Activated T-cell treated with anti-CD3 and anti-CD28 coated beads, Interleukin-2, amount 50 U/mL, for 72 hours (primary cell): Measurements from ENCODE around the gene EXOC6. TPM values are rescaled to one million over a fixed set of nuclear protein-coding genes. Genes with fewer than 3 reads are reported as not detected.
A peak's percentile ranks its signal among the peaks of the same experiment; 100 is the strongest.

Experiments
- ATAC-seq, 2 donors: fragments of 150-1000 bp; cut with Tn5 transposase; replicated peaks in 1 of 2; 2 replicates each; pipeline ENCODE4 v1.10.0; 2021; ENCODE audit warnings: moderate library complexity in 2 of 2, mild to moderate bottlenecking in 1 of 2
- DNase-seq, 2 donors: peaks; one replicate each; pipeline ENCODE4 v3.0.0; 2021 to 2022; ENCODE audit warnings: mixed read lengths in 1 of 2
- H3K27ac Mint-ChIP-seq: one replicate; pipeline ENCODE4 v1.8.0; 2022; ENCODE audit warnings: mild to moderate bottlenecking, moderate library complexity, mixed read lengths
- H3K27me3 Mint-ChIP-seq: one replicate; pipeline ENCODE4 v1.8.0; 2022; ENCODE audit warnings: low read depth, mixed read lengths
- H3K36me3 Mint-ChIP-seq, 2 donors: one replicate each; pipeline ENCODE4 v1.8.0; 2022; ENCODE audit warnings: mixed read lengths in 2 of 2, mild to moderate bottlenecking in 1 of 2; ENCODE audit not compliant: insufficient read depth in 2 of 2
- H3K4me1 Mint-ChIP-seq: one replicate; pipeline ENCODE4 v1.8.0; 2022; ENCODE audit warnings: low read depth, mixed read lengths
- H3K4me3 Mint-ChIP-seq, 2 donors: one replicate each; pipeline ENCODE4 v1.8.0; 2022; ENCODE audit warnings: mild to moderate bottlenecking in 2 of 2, mixed read lengths in 2 of 2, moderate library complexity in 2 of 2
- H3K9me3 Mint-ChIP-seq, 2 donors: one replicate each; pipeline ENCODE4 v1.8.0; 2022; ENCODE audit warnings: mixed read lengths in 2 of 2
- total RNA-seq, 2 donors: library from RNA; stranded (reverse); gene quantifications; one replicate each; pipeline ENCODE4 v1.2.3, GENCODE V29; 2022

Gene EXOC6
- total RNA-seq, 2 donors from 2014 or later: 9.2 to 12.6 TPM

DNA sequence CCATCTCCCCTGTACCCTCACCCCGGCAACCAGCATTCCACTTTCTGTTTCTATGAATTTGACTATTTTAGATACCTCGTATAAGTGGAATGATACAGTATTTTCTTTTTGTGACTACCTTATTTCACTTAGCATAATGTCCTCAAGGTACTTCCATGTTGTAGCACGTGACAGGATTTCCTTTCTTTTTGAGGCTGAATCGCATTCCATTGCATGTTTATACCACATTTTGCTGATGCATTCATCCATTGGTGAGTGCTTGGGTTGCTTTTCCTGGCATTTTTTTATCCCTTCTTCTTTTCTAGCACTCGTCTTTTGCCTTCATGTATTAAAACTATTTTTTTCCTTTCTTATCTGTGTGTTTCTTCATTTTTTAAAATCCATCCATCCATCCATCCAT, 22.3 kb upstream of the EXOC6 start:
- no peak overlapping the region for H3K4me3 Mint-ChIP-seq
- H3K9me3 Mint-ChIP-seq: no peaks in the 10 kb centered on the region
- H3K4me1 Mint-ChIP-seq: peaks cover 21% of the 10 kb centered on the region
- no peak overlapping the region for H3K27ac Mint-ChIP-seq
- no peak for ATAC-seq
- H3K27me3 Mint-ChIP-seq: no peaks in the 10 kb centered on the region
- peaks cover 2 to 3% of the 10 kb centered on the region in 2 donors for H3K36me3 Mint-ChIP-seq
- no peak for DNase-seq

DNA sequence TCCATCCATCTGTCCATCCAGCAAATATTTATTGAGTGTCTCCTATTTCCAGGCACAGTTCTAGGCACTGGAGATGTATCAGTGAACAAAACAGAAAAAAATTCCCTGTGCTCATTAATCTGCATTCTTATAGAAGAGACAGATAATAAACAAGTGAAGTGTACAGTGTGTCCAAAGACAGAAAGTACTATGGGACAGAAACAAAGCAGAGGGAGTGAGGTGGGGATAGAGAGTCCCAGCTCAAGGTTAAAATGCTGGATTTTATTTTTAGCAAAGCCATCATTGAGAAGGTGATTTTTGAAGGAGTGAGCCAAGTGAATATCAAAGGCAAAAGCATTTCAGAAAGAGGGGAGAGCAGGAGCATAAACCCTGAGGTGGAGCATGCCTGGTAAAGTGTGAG, 21.8 kb upstream of the EXOC6 start:
- H3K27me3 Mint-ChIP-seq: no peaks in the 10 kb centered on the region
- H3K4me3 Mint-ChIP-seq: no peak overlapping the region
- peaks cover 3% of the 10 kb centered on the region in 2 donors for H3K36me3 Mint-ChIP-seq
- ATAC-seq: no peak
- no peak overlapping the region for H3K27ac Mint-ChIP-seq
- no peak for DNase-seq
- peaks cover 22% of the 10 kb centered on the region for H3K4me1 Mint-ChIP-seq
- H3K9me3 Mint-ChIP-seq: no peaks in the 10 kb centered on the region

DNA sequence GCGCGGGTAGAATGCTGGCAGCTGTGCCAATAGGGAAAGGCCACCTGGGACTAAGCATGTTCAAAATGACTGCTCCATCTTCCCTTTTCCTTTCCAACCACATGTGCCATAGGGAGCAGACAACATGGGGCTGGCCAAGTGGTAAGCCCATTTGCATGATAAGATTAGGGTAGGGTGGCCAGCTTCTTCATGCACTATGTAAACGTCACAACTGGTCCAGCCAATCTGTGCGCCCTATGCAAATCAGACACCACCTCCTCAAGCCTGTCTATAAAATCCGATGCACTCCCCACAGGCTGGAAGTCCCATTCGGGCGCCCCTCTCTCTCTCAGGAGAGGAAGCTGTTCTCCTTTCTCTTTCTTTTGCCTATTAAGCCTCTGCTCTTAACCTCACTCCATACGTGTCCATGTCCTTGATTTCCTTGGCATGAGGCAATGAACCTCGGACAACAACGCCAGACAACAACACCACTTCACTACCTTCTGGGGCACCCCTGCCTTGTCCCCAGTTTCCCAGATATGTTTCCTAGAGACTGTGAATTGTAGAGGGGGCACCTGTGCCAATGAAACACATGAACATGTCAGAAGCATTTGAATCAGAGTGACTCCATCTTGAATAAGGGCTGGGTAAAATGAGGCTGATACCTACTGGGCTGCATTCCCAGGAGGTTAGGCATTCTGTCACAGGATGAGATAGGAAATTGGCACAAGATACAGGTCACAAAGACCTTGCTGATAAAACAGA, 19.1 kb upstream of the EXOC6 start:
- Mint-ChIP-seq H3K27ac (no peak overlapping the region), H3K4me3 (no peak overlapping the region), H3K27me3 (no peaks in the 10 kb centered on the region), H3K9me3 (no peaks in the 10 kb centered on the region), H3K4me1 (peaks cover 24% of the 10 kb centered on the region), H3K36me3 (peaks cover 3% of the 10 kb centered on the region in 2 donors)
- ATAC-seq: no peak
- no peak for DNase-seq

DNA sequence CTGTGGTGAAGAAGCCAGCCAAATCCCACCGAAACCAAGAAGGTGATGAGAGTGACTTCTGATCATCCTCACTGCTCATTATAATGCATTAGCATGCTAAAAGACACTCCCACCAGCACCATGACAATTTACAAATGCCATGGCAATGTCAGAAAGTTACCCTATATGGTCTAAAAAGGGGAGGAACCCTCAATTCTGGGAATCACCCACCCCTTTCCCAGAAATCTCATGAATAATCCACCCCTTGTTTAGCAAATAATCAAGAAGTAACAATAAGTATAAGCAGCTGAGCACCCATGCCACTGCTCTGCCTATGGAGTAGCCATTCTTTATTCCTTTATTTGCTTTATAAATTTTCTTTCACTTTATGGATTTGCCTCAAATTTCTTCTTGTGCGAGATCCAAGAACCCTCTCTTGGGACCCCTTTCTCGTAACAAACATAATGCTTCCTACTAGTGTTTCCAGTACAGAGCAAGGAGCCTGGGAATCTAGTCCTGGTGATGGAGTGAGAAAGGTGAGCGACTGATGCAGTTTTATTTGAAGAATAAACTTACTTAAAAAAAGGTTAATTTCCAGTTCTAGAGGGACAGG, 18.4 kb upstream of the EXOC6 start:
- Mint-ChIP-seq H3K36me3 (peaks cover 3% of the 10 kb centered on the region in 2 donors), H3K27me3 (no peaks in the 10 kb centered on the region), H3K27ac (no peak overlapping the region), H3K4me1 (peaks cover 24% of the 10 kb centered on the region), H3K4me3 (no peak overlapping the region), H3K9me3 (no peaks in the 10 kb centered on the region)
- ATAC-seq: no peak
- no peak for DNase-seq

DNA sequence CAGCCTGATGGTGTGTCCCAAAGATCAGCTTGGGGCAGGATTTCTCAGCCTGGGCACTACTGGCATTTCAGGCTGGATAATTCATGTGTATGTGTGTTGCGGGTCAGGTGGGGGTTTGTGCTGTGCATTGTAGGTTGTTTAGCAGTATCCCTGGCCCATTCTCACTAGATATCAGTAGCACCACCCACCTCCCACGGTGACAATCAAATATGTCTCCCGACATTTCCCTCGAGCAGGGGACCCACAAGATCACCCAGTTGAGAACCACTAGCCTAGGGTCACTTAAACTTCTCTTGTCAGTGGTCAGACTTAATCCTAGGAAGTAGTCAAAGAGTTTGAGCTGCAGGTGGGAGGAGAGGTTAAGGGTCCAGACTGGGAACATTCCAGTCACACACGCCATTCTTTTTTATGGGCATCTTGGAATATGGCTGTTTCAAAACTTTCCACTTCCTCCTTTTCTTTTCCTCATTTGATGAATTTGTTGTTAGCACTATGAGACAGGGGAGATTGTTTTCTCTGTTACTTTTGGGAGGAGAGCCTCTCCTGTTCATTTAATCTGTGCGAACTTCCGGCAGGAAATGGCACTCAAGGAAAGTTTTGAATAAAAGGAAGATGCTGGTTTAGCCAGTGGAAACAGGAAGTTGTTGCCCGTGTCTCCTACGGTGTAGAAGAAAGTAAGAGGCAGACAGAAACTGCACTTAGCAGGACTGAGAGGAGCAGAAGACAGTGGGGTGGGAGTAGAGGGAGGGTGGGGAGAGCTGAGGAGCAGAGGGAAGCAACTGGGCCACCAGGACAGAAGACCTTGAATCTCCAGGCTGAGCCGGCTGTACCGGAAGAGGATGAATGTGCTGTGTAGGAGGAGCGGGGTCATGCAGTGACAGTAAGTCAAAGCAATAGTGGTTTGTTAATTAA, 17.6 kb upstream of the EXOC6 start:
- Mint-ChIP-seq H3K4me3 (peak overlapping the region; percentile 70 to 75), H3K36me3 (peaks cover 3% of the 10 kb centered on the region in 2 donors), H3K4me1 (peaks cover 24% of the 10 kb centered on the region), H3K27ac (peak overlapping the region; percentile 64), H3K9me3 (no peaks in the 10 kb centered on the region), H3K27me3 (no peaks in the 10 kb centered on the region)
- ATAC-seq: peak; percentile 49 to 63
- peak; percentile 21 to 38 for DNase-seq

DNA sequence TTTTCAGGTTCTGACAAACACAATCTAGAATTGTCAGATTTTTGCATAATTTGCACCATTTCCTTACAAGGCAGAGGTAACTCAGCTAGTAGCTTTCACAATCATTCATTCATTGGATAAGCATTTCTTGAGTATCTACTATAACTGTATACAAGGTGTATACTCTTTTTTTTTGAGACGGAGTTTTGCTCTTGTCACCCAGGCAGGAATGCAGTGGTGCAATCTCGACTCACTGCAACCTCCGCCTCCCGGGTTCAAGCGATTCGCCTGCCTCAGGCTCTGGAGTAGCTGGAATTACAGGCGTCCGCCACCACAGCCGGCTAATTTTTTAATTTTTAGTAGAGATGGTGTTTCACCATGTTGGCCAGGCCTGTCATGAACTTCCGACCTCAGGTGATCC, 16.2 kb upstream of the EXOC6 start:
- no peak for DNase-seq
- Mint-ChIP-seq H3K9me3 (no peaks in the 10 kb centered on the region), H3K27me3 (no peaks in the 10 kb centered on the region), H3K4me3 (no peak overlapping the region), H3K36me3 (peaks cover 3% of the 10 kb centered on the region in 2 donors), H3K4me1 (peaks cover 24% of the 10 kb centered on the region), H3K27ac (no peak overlapping the region)
- no peak for ATAC-seq

DNA sequence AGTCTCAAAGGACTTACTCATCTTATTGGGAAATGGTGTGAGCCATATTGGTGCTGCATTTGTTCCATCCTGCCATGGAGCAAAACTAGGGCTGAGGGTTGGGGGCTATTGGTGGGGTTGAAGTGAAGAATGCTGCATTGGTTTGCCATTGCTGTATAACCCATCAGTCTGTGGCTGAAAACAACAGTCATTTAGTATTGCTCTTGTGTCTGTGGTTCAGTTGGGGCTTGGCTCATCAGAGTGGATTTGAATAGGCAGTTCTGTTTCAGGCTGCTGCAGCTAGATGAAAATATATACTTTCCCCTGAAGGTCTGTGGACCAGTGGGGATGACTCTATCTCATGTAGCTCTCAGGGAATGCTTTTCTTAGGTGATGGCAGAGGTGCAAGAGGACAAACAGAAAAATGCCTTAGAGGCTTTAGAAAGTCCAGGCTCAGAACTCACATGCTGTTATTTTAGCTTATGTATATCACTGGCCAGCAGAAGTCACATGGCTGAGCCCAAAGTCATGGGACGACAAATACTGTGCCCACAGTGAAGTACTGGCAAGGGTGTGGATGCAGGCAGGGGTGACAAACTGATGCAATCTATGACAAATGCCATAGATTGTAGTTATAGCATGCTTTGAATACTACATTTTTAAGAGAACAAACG, 15.2 kb upstream of the EXOC6 start:
- no peak overlapping the region for H3K4me3 Mint-ChIP-seq
- DNase-seq: peak; percentile 25 to 45

DNA sequence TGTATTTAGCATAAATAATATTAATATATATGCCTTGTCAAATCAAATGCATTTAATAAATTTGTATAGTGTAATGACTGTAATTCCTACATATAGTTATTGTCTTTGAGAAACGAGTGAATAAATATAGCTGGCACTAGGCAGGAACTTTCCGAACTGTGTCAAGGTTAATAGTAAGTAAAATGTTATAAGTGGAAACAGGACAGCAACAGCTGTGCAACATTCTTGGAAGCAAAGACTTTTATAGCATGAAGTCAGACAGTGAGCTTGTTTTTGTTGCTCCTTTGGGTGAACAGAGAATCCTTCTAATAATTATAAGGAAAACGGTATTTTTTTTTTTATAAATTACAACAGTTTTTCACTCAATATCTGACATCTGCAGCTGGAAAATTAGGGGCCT, 14.0 kb upstream of the EXOC6 start:
- no peak for DNase-seq
- peaks cover 24% of the 10 kb centered on the region for H3K4me1 Mint-ChIP-seq
- no peak for ATAC-seq
- no peaks in the 10 kb centered on the region for H3K27me3 Mint-ChIP-seq
- no peak overlapping the region for H3K27ac Mint-ChIP-seq
- H3K36me3 Mint-ChIP-seq: peaks cover 3% of the 10 kb centered on the region in 2 donors
- H3K4me3 Mint-ChIP-seq: no peak overlapping the region
- no peaks in the 10 kb centered on the region for H3K9me3 Mint-ChIP-seq

More for the DNA sequence above, 15.2 kb upstream of the EXOC6 start:
- peaks cover 3% of the 10 kb centered on the region in 2 donors for H3K36me3 Mint-ChIP-seq
- H3K27me3 Mint-ChIP-seq: no peaks in the 10 kb centered on the region
- ATAC-seq: peak; percentile 89 to 93
- no peak overlapping the region for H3K27ac Mint-ChIP-seq
- no peaks in the 10 kb centered on the region for H3K9me3 Mint-ChIP-seq
- peaks cover 24% of the 10 kb centered on the region for H3K4me1 Mint-ChIP-seq

DNA sequence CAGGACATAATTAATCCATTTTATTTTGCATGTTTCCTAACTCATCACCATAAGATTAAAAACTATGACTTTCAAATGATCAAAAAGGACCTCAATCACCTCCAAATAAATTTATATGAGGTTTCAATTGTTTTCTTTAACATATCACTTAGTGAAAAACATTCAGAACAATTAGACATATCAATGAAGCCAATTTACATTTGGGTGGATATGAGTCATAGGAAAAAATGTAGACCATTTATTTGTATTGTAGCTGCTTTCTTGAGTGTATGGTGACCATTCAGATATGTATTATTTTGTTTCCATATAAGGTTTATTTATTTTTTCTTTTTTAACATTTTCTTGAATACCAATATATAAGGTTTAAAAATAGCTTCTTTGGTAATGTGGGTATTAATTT, 13.3 kb upstream of the EXOC6 start:
- H3K27ac Mint-ChIP-seq: no peak overlapping the region
- peaks cover 3% of the 10 kb centered on the region in 2 donors for H3K36me3 Mint-ChIP-seq
- peaks cover 24% of the 10 kb centered on the region for H3K4me1 Mint-ChIP-seq
- H3K27me3 Mint-ChIP-seq: no peaks in the 10 kb centered on the region
- no peak for ATAC-seq
- H3K9me3 Mint-ChIP-seq: no peaks in the 10 kb centered on the region
- no peak for DNase-seq
- no peak overlapping the region for H3K4me3 Mint-ChIP-seq

DNA sequence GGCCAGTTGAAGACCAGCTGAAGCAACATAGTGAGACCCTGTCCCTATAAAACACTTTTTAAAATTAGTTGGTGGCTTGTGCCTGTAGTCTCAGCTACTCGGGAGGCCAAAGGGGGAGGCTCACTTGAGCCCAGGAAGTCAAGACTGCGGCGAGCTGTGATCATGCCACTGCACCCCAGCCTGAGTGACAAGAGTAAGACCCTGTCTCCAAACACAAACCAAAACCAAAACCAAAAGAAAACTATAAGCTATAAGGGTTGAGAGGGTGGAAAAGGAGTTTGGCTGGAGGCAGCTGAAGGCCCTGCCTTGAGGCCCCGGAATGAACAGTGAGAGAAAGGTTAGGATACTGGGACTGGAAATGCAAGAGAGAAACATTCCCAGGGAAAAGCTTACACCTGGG, 10.9 kb upstream of the EXOC6 start:
- no peak for ATAC-seq
- H3K4me3 Mint-ChIP-seq: no peak overlapping the region
- no peak for DNase-seq
- no peaks in the 10 kb centered on the region for H3K9me3 Mint-ChIP-seq
- H3K27me3 Mint-ChIP-seq: no peaks in the 10 kb centered on the region
- H3K36me3 Mint-ChIP-seq: no peaks in the 10 kb centered on the region
- peaks cover 12% of the 10 kb centered on the region for H3K4me1 Mint-ChIP-seq
- H3K27ac Mint-ChIP-seq: no peak overlapping the region

DNA sequence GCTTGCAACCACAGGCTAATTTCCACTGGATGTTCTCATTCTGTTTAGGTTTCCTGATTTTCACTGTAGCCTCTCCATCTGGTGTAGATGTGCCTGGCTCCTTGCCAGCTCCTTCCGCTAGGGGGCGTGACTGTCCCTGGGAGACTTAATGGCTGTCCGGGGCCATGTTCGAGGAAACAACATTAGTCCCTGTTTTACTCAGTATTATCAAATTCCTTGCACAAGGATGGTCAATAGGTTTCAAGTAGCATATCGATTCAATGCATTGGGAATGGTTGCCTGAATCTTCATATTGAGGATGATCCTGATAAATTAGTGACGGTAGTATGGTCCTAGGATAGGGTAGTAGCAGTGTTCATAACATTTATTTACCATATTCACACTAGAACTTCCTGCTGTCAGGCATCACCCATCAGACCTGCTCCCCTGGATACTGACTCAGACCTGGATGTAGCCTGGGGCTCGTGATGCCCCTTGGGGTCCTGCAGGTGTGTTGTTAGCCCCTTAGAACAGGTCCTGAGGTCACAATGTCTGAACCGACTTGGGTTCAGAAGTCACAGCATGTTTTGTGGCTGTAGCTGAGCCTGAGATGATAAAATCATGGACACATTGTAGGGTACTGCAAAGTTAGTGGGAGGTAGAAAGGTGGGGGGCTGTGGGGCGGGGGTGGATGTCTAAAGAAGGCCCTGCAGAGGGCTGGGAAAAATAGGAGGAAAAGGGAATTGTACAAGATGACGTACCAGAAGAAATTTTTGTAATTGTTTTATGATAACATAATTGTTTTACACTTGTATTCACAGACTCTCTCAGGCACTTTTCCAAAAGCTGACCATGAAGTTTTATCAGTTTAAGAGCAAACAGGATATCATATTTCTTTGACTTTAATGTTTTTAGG, 8.9 kb upstream of the EXOC6 start:
- H3K27me3 Mint-ChIP-seq: no peaks in the 10 kb centered on the region
- no peak overlapping the region for H3K4me3 Mint-ChIP-seq
- DNase-seq: peak; percentile 65 to 69
- peak in 1 of 2 donors; percentile 62 for ATAC-seq
- H3K4me1 Mint-ChIP-seq: peaks cover 7% of the 10 kb centered on the region
- no peaks in the 10 kb centered on the region for H3K9me3 Mint-ChIP-seq
- no peak overlapping the region for H3K27ac Mint-ChIP-seq
- no peaks in the 10 kb centered on the region for H3K36me3 Mint-ChIP-seq

DNA sequence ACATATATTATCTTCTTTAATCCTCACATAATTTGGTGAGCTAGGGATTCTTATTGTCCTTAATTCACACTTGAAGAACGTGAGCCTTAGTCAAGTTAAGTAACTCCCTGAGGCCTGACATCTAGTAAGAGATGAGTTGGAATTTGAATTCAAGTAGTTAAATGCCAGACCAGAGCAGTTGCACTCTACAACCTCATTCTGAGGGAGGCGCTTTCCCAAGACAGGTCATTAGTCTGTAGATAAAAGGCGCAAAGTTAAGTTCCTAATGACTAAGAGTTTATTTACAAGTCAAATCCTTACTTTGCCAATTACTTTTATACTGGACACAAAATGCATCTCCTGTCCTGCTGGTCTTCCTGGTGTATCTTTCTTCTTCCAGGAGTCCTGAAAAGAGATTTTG, 3.6 kb upstream of the EXOC6 start:
- Mint-ChIP-seq H3K4me1 (peaks cover 38% of the 10 kb centered on the region), H3K27ac (no peak overlapping the region), H3K36me3 (peaks cover 0 to 4% of the 10 kb centered on the region in 2 donors), H3K9me3 (no peaks in the 10 kb centered on the region), H3K4me3 (no peak overlapping the region), H3K27me3 (no peaks in the 10 kb centered on the region)
- no peak for DNase-seq
- ATAC-seq: no peak
